Mucosa of rectum (tissue), 2 donors: Measurements from ENCODE around the gene ICE2.

ENCODE experiments used
- H3K27ac ChIP-seq, 2 donors: one replicate each; pipeline ENCODE4 v1.7.0; 2013; ENCODE audit warnings: inconsistent platforms in 2 of 2, low read depth in 2 of 2, low read length in 2 of 2
- H3K27me3 ChIP-seq, 2 donors: one replicate each; pipeline ENCODE4 v1.7.0; 2013; ENCODE audit warnings: low read length in 2 of 2; ENCODE audit not compliant: control insufficient read depth in 2 of 2, insufficient read depth in 2 of 2
- H3K36me3 ChIP-seq, 2 donors: one replicate each; pipeline ENCODE4 v1.7.0; 2013; ENCODE audit warnings: low read length in 2 of 2; ENCODE audit not compliant: control insufficient read depth in 2 of 2, insufficient read depth in 2 of 2
- H3K4me1 ChIP-seq, 2 donors: one replicate each; pipeline ENCODE4 v1.7.0; 2013; ENCODE audit warnings: low read length in 2 of 2, mild to moderate bottlenecking in 1 of 2; ENCODE audit not compliant: control insufficient read depth in 2 of 2, insufficient read depth in 2 of 2
- H3K4me3 ChIP-seq, 2 donors: one replicate each; pipeline ENCODE4 v1.7.0; 2013; ENCODE audit warnings: low read length in 2 of 2
- H3K9ac ChIP-seq, 2 donors: one replicate each; pipeline ENCODE4 v1.7.0; 2013; ENCODE audit warnings: low read length in 2 of 2, low read depth in 1 of 2, mild to moderate bottlenecking in 1 of 2
- H3K9me3 ChIP-seq, 2 donors: one replicate each; pipeline ENCODE4 v1.7.0; 2013; ENCODE audit warnings: low read length in 2 of 2; ENCODE audit not compliant: control insufficient read depth in 2 of 2
- donor health status: healthy.
- donor health status: Normal muscosa, but diverticular disease.

The ICE2 gene

DNA sequence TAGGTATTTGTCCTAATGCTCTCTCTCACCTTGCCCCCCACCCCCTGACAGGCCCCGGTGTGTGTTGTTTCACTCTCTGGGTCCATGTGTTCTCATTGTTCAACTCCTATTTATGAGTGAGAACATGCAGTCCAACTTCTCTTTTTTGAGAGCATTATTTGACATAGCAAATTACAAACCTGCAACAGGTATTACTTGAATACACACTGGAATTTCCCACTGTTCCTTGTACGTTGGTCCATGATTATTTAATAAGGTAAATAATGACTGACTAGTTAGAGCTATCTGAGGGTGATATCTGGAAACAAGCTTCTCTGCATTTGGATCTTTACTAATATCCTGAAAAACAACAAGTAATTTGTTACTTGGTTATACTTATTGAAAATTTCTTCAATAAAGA is 24.1 kb downstream of the ICE2 start:
- Histone ChIP-seq H3K9ac (no peak overlapping the region), H3K4me1 (no peaks in the 10 kb centered on the region), H3K36me3 (peaks cover 13 to 19% of the 10 kb centered on the region in 2 donors), H3K27me3 (no peaks in the 10 kb centered on the region), H3K9me3 (no peaks in the 10 kb centered on the region), H3K27ac (no peak overlapping the region), H3K4me3 (no peak overlapping the region)

DNA sequence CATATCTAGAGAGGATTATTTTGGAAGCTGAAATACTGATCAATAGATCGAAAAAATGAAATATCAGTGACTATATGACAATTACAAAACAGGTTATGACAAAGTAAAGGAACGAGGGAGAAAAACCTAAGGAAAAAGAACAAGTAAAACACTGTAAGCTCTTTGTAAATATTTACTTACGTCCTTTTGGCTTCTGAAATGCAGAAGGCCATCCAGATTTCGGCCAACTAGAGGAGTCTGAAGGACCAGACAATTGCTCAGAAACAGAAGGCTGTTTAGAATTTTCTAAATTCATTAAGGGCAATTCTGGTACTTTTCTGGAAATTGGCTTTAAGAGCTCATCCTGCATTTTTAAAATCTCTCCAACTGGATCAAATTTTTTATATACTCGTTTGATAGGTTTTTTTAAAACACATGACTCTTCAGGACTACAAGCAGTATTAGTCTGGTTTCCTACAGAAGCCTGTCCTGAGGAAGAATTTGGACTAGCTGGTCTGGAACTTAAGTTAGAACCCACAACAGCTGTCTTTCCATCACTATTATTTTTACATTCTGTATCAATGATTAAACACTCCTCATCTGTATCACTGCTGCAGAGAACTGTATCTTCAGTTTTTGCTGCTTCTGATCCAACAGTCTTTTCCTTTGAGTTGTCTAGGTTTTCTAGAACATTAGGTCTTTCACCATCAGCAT is 30.1 kb downstream of the ICE2 start:
- H3K9ac ChIP-seq, result no peak overlapping the region
- H3K36me3 ChIP-seq, result peaks cover 21 to 24% of the 10 kb centered on the region in 2 donors
- no peak overlapping the region for H3K4me3 ChIP-seq
- H3K9me3 ChIP-seq, result no peaks in the 10 kb centered on the region
- H3K4me1 ChIP-seq, result peaks cover 0 to 1% of the 10 kb centered on the region in 2 donors
- H3K27ac ChIP-seq, result no peak overlapping the region
- no peaks in the 10 kb centered on the region for H3K27me3 ChIP-seq

DNA sequence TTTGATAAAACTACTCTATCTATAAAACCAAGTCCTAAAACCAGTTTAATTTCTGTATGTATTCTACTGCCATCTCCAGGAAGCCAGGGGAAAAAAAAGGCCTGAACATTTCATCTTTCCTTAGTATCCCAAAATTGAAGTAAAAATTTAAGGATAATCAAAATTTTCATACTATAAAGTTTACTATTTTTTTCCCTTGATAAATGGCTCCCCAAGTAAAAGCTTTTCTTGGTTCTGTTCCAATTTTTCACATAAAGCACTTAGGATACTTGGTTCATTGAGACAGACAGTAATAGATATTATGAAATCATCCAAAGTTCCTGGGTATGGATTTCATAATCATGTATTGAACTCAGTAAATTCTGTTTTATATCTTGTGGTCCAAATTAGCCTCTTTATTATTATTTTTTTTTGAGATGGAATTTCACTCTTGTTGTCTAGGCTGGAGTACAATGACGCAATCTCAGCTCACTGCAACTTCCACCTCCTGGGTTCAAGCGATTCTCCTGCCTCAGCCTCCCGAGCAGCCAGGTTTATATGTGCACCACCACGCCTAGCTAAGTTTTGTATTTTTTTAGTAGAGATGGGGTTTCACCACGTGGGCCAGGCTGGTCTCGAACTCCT is 34.5 kb downstream of the ICE2 start:
- no peak overlapping the region for H3K27ac ChIP-seq
- H3K36me3 ChIP-seq, result peaks cover 9 to 12% of the 10 kb centered on the region in 2 donors
- no peaks in the 10 kb centered on the region for H3K9me3 ChIP-seq
- H3K4me3 ChIP-seq, result no peak overlapping the region
- no peaks in the 10 kb centered on the region for H3K27me3 ChIP-seq
- H3K9ac ChIP-seq, result no peak overlapping the region
- H3K4me1 ChIP-seq, result peaks cover 13 to 24% of the 10 kb centered on the region in 2 donors

DNA sequence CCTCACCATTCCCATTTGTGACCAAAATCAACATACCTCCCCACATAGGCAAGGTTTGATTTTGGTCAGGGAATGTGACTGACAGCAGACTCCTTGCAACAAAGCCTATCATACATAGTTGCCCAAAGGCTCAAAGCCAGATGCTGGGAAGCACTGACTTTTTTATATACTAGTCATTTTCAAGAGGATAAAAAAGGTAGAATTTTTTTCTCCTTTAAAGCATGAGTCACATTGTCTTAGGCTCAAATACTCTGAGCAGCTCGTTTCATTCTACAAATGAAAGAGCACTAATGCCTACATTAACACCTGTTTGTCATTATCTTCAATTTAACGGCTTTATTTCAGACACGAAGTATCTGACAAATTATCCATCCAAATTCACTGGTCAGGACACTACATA is 36.2 kb downstream of the ICE2 start:
- Histone ChIP-seq H3K9me3 (no peaks in the 10 kb centered on the region), H3K9ac (no peak overlapping the region), H3K4me1 (peaks cover 13 to 24% of the 10 kb centered on the region in 2 donors), H3K36me3 (peaks cover 6 to 10% of the 10 kb centered on the region in 2 donors), H3K4me3 (no peak overlapping the region), H3K27me3 (no peaks in the 10 kb centered on the region), H3K27ac (no peak overlapping the region)

DNA sequence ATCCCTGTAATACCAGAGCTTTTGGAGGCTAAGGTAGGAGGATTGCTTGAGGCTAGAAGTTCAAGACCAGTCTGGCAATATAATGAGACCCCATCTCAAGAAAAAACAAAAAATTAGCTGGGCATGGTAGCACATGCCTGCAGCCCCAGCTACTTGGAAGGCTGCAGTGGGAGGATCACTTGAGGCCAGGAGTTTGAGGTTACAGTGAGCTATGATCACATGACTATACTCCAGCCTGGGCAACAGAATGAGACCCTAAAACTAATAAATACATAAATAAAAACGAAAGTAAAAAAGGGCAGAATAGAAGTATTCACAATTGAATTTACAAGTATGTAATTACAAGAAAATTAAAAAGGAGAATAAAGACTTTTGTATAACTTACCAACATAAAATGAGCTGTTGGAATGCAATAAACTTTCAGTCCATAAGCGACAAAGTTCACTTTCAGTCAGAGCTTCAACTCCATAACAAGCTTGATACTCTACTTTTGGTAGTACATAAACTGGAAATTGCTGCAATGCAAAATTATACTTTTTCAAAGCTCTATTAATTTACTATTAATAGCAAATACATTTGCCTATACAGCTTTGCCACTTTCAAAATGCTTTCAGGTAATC is 36.8 kb downstream of the ICE2 start:
- no peaks in the 10 kb centered on the region for H3K9me3 ChIP-seq
- no peak overlapping the region for H3K4me3 ChIP-seq
- H3K27me3 ChIP-seq, result no peaks in the 10 kb centered on the region
- H3K4me1 ChIP-seq, result peaks cover 13 to 24% of the 10 kb centered on the region in 2 donors
- peaks cover under 1 to 4% of the 10 kb centered on the region in 2 donors for H3K36me3 ChIP-seq
- no peak overlapping the region for H3K9ac ChIP-seq
- peak overlapping the region; percentile 20 to 24 for H3K27ac ChIP-seq

DNA sequence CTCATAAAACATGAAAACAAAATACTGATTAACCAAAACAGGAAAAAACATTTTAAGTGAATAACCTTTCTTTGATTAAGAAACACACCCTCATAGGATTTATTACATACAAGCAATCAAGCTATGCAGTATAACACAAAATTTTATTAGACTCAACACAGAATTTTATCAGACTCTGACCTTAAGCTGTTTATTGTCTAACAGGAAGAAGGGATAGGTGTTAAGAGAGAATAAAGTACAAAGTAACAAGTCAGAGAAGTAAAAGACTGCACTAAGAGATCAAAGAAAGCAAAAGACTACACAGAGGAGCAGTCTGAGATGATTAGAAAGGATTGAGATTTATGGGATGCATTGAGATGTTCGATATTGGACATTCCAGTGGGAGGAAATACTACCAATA is 37.6 kb downstream of the ICE2 start:
- H3K36me3 ChIP-seq, result peaks cover 0 to 3% of the 10 kb centered on the region in 2 donors
- no peaks in the 10 kb centered on the region for H3K9me3 ChIP-seq
- H3K4me3 ChIP-seq, result no peak overlapping the region
- H3K27ac ChIP-seq, result peak overlapping the region; percentile 40 to 63
- no peak overlapping the region for H3K9ac ChIP-seq
- H3K27me3 ChIP-seq, result no peaks in the 10 kb centered on the region
- peaks cover 13 to 24% of the 10 kb centered on the region in 2 donors for H3K4me1 ChIP-seq

DNA sequence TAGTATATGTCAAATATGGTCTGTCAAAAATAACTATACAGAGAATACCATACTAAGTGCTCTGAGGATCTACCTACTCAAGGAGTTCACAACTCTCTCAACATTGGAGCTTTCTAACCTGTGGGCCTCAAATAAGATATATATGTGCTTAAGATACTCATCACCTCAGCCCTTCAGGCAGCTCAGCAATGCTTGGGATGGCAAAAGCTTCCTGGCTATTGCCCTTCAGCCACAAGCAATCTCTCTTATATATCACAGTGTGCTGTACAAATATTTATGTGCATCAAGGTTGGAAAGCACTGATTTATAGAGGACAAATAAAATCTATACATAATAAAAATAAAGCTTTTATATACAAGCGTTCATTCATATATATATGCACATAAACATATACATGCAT is 40.3 kb downstream of the ICE2 start:
- H3K27me3 ChIP-seq, result no peaks in the 10 kb centered on the region
- H3K4me1 ChIP-seq, result peaks cover 13 to 21% of the 10 kb centered on the region in 2 donors
- H3K36me3 ChIP-seq, result peaks cover 2 to 3% of the 10 kb centered on the region in 2 donors
- H3K9me3 ChIP-seq, result no peaks in the 10 kb centered on the region
- no peak overlapping the region for H3K9ac ChIP-seq
- no peak overlapping the region for H3K27ac ChIP-seq
- no peak overlapping the region for H3K4me3 ChIP-seq

DNA sequence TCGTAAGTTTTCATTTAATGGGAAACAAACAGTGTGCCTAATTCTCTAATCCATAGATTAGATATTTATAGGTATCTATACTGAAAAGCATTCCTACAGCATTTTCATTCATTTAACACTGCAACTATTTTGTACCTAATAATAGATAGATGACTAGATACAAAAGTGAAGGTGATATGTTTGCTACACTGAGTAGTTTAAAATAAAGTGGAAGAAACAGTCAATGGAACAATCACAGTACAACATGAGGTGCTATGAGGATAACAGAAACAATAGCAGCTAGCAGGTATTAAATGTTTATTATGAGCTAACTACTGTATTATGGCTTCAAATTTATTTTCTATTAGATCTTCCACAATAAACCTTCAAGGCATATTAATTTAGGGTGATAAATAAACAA is 50.0 kb downstream of the ICE2 start:
- Histone ChIP-seq H3K4me3 (no peak overlapping the region), H3K27me3 (no peaks in the 10 kb centered on the region), H3K4me1 (peaks cover 0 to 5% of the 10 kb centered on the region in 2 donors), H3K36me3 (peaks cover 4 to 7% of the 10 kb centered on the region in 2 donors), H3K9ac (no peak overlapping the region), H3K9me3 (no peaks in the 10 kb centered on the region), H3K27ac (no peak overlapping the region)

DNA sequence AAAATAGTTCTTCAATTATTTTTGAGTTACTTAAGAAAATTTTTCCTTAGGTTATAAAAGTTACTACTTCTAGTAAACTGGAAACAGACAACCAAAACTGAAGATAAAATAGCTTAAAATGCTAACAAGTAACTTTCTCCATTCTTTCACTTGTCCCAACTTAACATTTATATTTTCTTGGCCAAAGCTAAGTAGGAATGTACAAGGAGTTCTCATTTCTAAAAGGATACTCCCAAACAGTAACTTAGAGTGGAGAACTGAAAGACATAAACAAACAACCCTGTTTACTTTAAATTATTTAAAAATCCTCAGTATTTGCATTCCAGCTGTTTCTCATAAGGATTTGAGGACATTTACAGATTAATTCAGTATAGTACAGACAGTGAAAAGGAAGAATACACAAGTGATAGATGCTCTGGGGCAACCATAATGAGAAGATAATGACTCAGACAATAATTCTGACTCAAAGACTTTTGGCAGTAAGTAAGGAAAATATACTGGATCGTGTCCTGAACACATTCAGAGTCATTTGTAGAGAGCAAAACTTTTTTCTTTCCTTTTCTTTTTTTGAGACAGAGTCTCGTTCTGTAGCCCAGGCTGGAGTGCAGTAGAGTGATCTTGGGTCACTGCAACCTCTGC is 52.0 kb downstream of the ICE2 start:
- Histone ChIP-seq H3K9ac (no peak overlapping the region), H3K4me1 (peaks cover 0 to 5% of the 10 kb centered on the region in 2 donors), H3K4me3 (no peak overlapping the region), H3K27me3 (no peaks in the 10 kb centered on the region), H3K36me3 (peaks cover 7% of the 10 kb centered on the region in 2 donors), H3K27ac (peak overlapping the region in 1 of 2 donors; percentile 51), H3K9me3 (no peaks in the 10 kb centered on the region)

DNA sequence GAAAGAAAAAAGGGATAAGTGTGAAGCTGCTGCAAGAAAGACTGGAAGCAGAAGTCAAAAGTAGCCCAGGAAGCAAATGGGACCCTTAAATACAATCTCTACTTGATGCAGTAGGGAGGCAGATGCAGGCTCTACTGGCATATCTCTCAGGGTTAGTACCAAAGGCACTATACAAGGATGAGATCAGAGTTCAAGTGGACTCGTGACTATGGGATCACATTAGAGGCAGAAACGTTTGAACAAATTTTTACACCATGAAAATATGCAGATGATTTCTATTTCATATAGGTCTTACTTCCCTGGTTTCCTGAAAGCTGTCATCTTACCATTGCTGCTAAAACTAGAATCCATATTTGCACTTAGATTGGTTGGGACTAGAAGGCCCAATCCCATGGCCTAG is 53.5 kb downstream of the ICE2 start:
- Histone ChIP-seq H3K9ac (no peak overlapping the region), H3K4me3 (no peak overlapping the region), H3K9me3 (no peaks in the 10 kb centered on the region), H3K27me3 (no peaks in the 10 kb centered on the region), H3K36me3 (peaks cover 7% of the 10 kb centered on the region in 2 donors), H3K4me1 (peaks cover 0 to 5% of the 10 kb centered on the region in 2 donors), H3K27ac (no peak overlapping the region)
